Ovary (tissue), 3 donors: ENCODE measurements around the gene NOD1.

Experiments used
- EP300 ChIP-seq: sonication (generic); formaldehyde crosslinking; IDR thresholded peaks from one replicate; pipeline ENCODE4 v1.6.1; 2017; ENCODE audit warnings: antibody characterized with exemption
- POLR2A ChIP-seq: fragments of 450-650 bp; IDR thresholded peaks from one replicate; pipeline ENCODE4 v1.6.1; 2017; ENCODE audit warnings: antibody characterized with exemption, mild to moderate bottlenecking, moderate library complexity
- TF ChIP-seq, protein P1 (sequence below), 3 donors: fragments of 450-650 bp in 2 of 3; fragments of 200-600 bp in 1 of 3; IDR thresholded peaks; one replicate each; pipeline versions ENCODE4 v1.5.1 to v1.8.0; 2016 to 2022; ENCODE audit warnings: antibody characterized with exemption in 3 of 3, mild to moderate bottlenecking in 1 of 3
- donor health status: DM: no; HTN: no; CAD: no.

DNA sequence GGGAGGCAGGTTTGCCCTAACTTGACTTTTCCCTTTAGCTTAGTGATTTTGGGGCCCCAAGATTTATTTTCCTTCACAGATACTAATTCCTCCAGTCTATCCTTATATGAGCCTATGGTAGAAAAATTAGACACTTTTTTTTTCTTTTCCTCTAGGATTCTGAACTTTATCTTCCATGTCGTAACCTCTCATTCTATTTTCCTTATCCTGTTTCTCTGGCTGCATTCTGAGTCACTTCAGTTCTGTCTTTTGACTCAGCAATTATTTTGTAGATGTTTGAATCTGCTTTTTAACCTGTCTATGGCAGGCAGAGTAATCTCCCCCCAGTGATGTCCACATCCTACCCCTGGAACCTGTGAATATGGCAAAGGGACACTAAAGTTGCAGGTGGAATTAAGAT is 7.1 kb upstream of the NOD1 start:
- TF ChIP-seq, protein P1, sequence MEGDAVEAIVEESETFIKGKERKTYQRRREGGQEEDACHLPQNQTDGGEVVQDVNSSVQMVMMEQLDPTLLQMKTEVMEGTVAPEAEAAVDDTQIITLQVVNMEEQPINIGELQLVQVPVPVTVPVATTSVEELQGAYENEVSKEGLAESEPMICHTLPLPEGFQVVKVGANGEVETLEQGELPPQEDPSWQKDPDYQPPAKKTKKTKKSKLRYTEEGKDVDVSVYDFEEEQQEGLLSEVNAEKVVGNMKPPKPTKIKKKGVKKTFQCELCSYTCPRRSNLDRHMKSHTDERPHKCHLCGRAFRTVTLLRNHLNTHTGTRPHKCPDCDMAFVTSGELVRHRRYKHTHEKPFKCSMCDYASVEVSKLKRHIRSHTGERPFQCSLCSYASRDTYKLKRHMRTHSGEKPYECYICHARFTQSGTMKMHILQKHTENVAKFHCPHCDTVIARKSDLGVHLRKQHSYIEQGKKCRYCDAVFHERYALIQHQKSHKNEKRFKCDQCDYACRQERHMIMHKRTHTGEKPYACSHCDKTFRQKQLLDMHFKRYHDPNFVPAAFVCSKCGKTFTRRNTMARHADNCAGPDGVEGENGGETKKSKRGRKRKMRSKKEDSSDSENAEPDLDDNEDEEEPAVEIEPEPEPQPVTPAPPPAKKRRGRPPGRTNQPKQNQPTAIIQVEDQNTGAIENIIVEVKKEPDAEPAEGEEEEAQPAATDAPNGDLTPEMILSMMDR (IDR thresholded peaks at IDR 0.05), result no peak
- TF ChIP-seq POLR2A (no peak), EP300 (no peak)
